Adipose tissue (tissue), 3 donors: ENCODE measurements around the gene PKD2. TPM values are rescaled to one million over a fixed set of nuclear protein-coding genes. Genes with fewer than 3 reads are reported as not detected.
A peak's percentile ranks its signal among the peaks of the same experiment; 100 is the strongest.
"Not testable (repeated sequence)": the region's sequence is repeated elsewhere in the genome, so short reads cannot be mapped to it uniquely, and the experiment has no call there.

Experiments used
- H3K27ac ChIP-seq: one replicate; pipeline ENCODE4 v1.5.1; 2013; ENCODE audit warnings: low read depth, low read length
- WGBS, 3 donors: extraction: QIAGEN DNeasy Blood & Tissue Kit; methylation state at CpG; one replicate each; pipeline ENCODE4 v1.1.7; 2013; 5-methylcytosine and 5-hydroxymethylcytosine counted together
- polyA plus RNA-seq, 3 donors: library from polyadenylated mRNA; stranded (reverse); fragments of 200-250 nt; gene quantifications; one replicate each; pipeline ENCODE4 v1.2.3, GENCODE V29; 2013
- donor health status: healthy with polysubstance abuse.
- donor health status: Bipolar disorder and iron deficiency.
- donor health status: healthy.

Gene PKD2
- polyA plus RNA-seq, 3 donors, result 7.3 to 26.2 (median 17.8) TPM

- H3K27ac ChIP-seq, result no peak overlapping the region
- WGBS, 3 donors, result 94 to 96% (median 95%) methylated on average over 2 of the region's 2 CpGs
Measured at GRCh38 chr4:87983996-87984395, 23.4 kb upstream of the PKD2 start.

- no peak overlapping the region for H3K27ac ChIP-seq
- WGBS, 3 donors, result 0 to 12% (median 8%) methylated on average over 1 of the region's 1 CpG
Measured at GRCh38 chr4:87985097-87985886, 22.1 kb upstream of the PKD2 start.

- 64 to 71% (median 68%) methylated on average over 4 of the region's 4 CpGs for WGBS, 3 donors
- H3K27ac ChIP-seq, result no peak overlapping the region
Measured at GRCh38 chr4:87985887-87986200, 21.6 kb upstream of the PKD2 start.

GRCh38 chr4:87986508-87986907, 20.9 kb upstream of the PKD2 start:
- WGBS, 3 donors, result 83 to 93% (median 92%) methylated on average over 9 of the region's 9 CpGs
- no peak overlapping the region for H3K27ac ChIP-seq

GRCh38 chr4:87989765-87990164, 17.7 kb upstream of the PKD2 start:
- H3K27ac ChIP-seq, result no peak overlapping the region
- 85 to 90% (median 90%) methylated on average over 4 of the region's 4 CpGs for WGBS, 3 donors

GRCh38 chr4:87995435-87995834, 12.0 kb upstream of the PKD2 start:
- WGBS, 3 donors, result 79 to 90% (median 87%) methylated on average over 2 to 3 of the region's 3 CpGs
- no peak overlapping the region for H3K27ac ChIP-seq

- not testable (repeated sequence) for H3K27ac ChIP-seq
- WGBS, 3 donors, result 91 to 93% (median 92%) methylated on average over 2 of the region's 2 CpGs
Measured at GRCh38 chr4:87999191-87999691, 8.2 kb upstream of the PKD2 start.

GRCh38 chr4:88001871-88002270, 5.6 kb upstream of the PKD2 start:
- WGBS, 3 donors, result 61 to 82% (median 71%) methylated on average over 3 of the region's 3 CpGs
- no peak overlapping the region for H3K27ac ChIP-seq

- H3K27ac ChIP-seq, result no peak overlapping the region
- 31 to 38% (median 37%) methylated on average over 4 of the region's 4 CpGs for WGBS, 3 donors
Measured at GRCh38 chr4:88002786-88003185, 4.6 kb upstream of the PKD2 start.

- no peak overlapping the region for H3K27ac ChIP-seq
- 56 to 68% (median 67%) methylated on average over 3 of the region's 3 CpGs for WGBS, 3 donors
Measured at GRCh38 chr4:88003261-88003660, 4.2 kb upstream of the PKD2 start.

- H3K27ac ChIP-seq, result no peak overlapping the region
- 47 to 88% (median 59%) methylated on average over 2 of the region's 2 CpGs for WGBS, 3 donors
Measured at GRCh38 chr4:88005076-88005475, 2.4 kb upstream of the PKD2 start.

- H3K27ac ChIP-seq, result no peak overlapping the region
- 96 to 98% (median 97%) methylated on average over 10 of the region's 10 CpGs for WGBS, 3 donors
Measured at GRCh38 chr4:88005946-88006345, 1.5 kb upstream of the PKD2 start.

GRCh38 chr4:88006956-88007303, 505 bp upstream of the PKD2 start:
- WGBS, 3 donors, result 64 to 67% (median 65%) methylated on average over 10 of the region's 10 CpGs

GRCh38 chr4:88008122-88008742, 797 bp downstream of the PKD2 start:
- WGBS, 3 donors, result 0 to 1% (median 0%) methylated on average over 39 to 51 of the region's 51 CpGs
- H3K27ac ChIP-seq, result peak overlapping the region; percentile 19

More at GRCh38 chr4:88006956-88007303, 505 bp upstream of the PKD2 start:
- H3K27ac ChIP-seq, result no peak overlapping the region

- 11 to 22% (median 15%) methylated on average over 5 of the region's 5 CpGs for WGBS, 3 donors
- no peak overlapping the region for H3K27ac ChIP-seq
Measured at GRCh38 chr4:88008743-88009171, 1.3 kb downstream of the PKD2 start.

GRCh38 chr4:88009871-88010270, 2.4 kb downstream of the PKD2 start:
- WGBS, 3 donors, result 66 to 78% (median 73%) methylated on average over 5 of the region's 5 CpGs
- H3K27ac ChIP-seq, result no peak overlapping the region

GRCh38 chr4:88010966-88011365, 3.5 kb downstream of the PKD2 start:
- no peak overlapping the region for H3K27ac ChIP-seq
- 27 to 91% (median 46%) methylated on average over 2 of the region's 2 CpGs for WGBS, 3 donors

- no peak overlapping the region for H3K27ac ChIP-seq
- WGBS, 3 donors, result 54 to 74% (median 71%) methylated on average over 3 of the region's 3 CpGs
Measured at GRCh38 chr4:88012647-88013046, 5.2 kb downstream of the PKD2 start.

- WGBS, 3 donors, result 92 to 95% (median 94%) methylated on average over 3 of the region's 3 CpGs
- H3K27ac ChIP-seq, result no peak overlapping the region
Measured at GRCh38 chr4:88014386-88014905, 7.0 kb downstream of the PKD2 start.
